AG09309 (cell line): Measurements from ENCODE around the gene PEPD.

ENCODE experiments used
- DNase-seq: peaks from one replicate; pipeline ENCODE4 v3.0.0-alpha.2; 2010; ENCODE audit warnings: low read depth
- H3K4me3 ChIP-seq: 2 replicates; pipeline ENCODE4 v1.5.1; 2011; ENCODE audit warnings: mild to moderate bottlenecking, low read depth, low read length, moderate library complexity; ENCODE audit not compliant: control insufficient read depth
- CTCF ChIP-seq: IDR thresholded peaks from 2 replicates; pipeline ENCODE4 v1.5.1; 2011; ENCODE audit warnings: mild to moderate bottlenecking, low read depth, low read length, inconsistent platforms; ENCODE audit not compliant: insufficient read depth, control insufficient read depth; ENCODE audit errors: missing control alignments

Gene PEPD

GRCh38 chr19:33359581-33359980 is 162.0 kb downstream of the PEPD start:
- TF ChIP-seq CTCF = no peak
- DNase-seq = no peak
- no peak overlapping the region for H3K4me3 ChIP-seq

- no peak for DNase-seq
- TF ChIP-seq CTCF = no peak
- H3K4me3 ChIP-seq = no peak overlapping the region
These were observed 163.2 kb downstream of the PEPD start for GRCh38 chr19:33358408-33358807.

- no peak overlapping the region for H3K4me3 ChIP-seq
These were observed 164.0 kb downstream of the PEPD start for GRCh38 chr19:33357556-33357955.

GRCh38 chr19:33355535-33355934 is 166.1 kb downstream of the PEPD start:
- no peak for TF ChIP-seq CTCF
- DNase-seq = no peak
- H3K4me3 ChIP-seq = no peak overlapping the region

More at GRCh38 chr19:33357556-33357955, 164.0 kb downstream of the PEPD start:
- TF ChIP-seq CTCF = no peak
- DNase-seq = no peak

GRCh38 chr19:33350538-33351309 is 170.9 kb downstream of the PEPD start:
- TF ChIP-seq CTCF = no peak
- DNase-seq = peak; percentile 47
- H3K4me3 ChIP-seq = no peak overlapping the region

- DNase-seq = no peak
- H3K4me3 ChIP-seq = no peak overlapping the region
- TF ChIP-seq CTCF = no peak
These were observed 172.0 kb downstream of the PEPD start for GRCh38 chr19:33349319-33350289.
